ENCODE results near the gene CCNY. TPM values are rescaled to one million over a fixed set of nuclear protein-coding genes. Genes with fewer than 3 reads are reported as not detected.
A peak's percentile ranks its signal among the peaks of the same experiment; 100 is the strongest.

The CCNY gene
- total RNA-seq, 4 donors from 2014 or later = 22.4 to 35.1 (median 29.9) TPM

GRCh38 chr10:35606430-35606829 is 270.1 kb downstream of the CCNY start:
- peaks cover 49% of the 10 kb centered on the region for H3K27me3 ChIP-seq
- peaks cover 16% of the 10 kb centered on the region for H3K4me1 ChIP-seq
- H3K27ac ChIP-seq = no peak overlapping the region
- H3K4me3 ChIP-seq = no peak overlapping the region
- TF ChIP-seq POLR2AphosphoS5 (IDR thresholded peaks at IDR 0.05) = no peak
- no peak for TF ChIP-seq EP300 (IDR thresholded peaks at IDR 0.05)
- no peak for TF ChIP-seq POLR2A (IDR thresholded peaks at IDR 0.05)
- no peak for TF ChIP-seq CTCF (IDR thresholded peaks at IDR 0.05)
- H3K9me3 ChIP-seq = no peaks in the 10 kb centered on the region
- WGBS = 51% methylated on average over 6 of the region's 6 CpGs
- H3K36me3 ChIP-seq = no peaks in the 10 kb centered on the region
- no peak for DNase-seq (ENCODE audit: low spot score in 2 of 2)

GRCh38 chr10:35607475-35608327 is 271.4 kb downstream of the CCNY start:
- Histone ChIP-seq H3K4me1 (peaks cover 16% of the 10 kb centered on the region), H3K27me3 (peaks cover 42% of the 10 kb centered on the region), H3K4me3 (peak overlapping the region; percentile 55), H3K36me3 (no peaks in the 10 kb centered on the region), H3K27ac (no peak overlapping the region), H3K9me3 (no peaks in the 10 kb centered on the region)
- DNase-seq (ENCODE audit: low spot score in 2 of 2) = no peak
- WGBS = 19% methylated on average over 46 of the region's 78 CpGs
- TF ChIP-seq POLR2AphosphoS5 (IDR thresholded peaks at IDR 0.05) = no peak
- TF ChIP-seq POLR2A (IDR thresholded peaks at IDR 0.05) = no peak
- no peak for TF ChIP-seq CTCF (IDR thresholded peaks at IDR 0.05)

GRCh38 chr10:35608328-35608672 is 272.0 kb downstream of the CCNY start:
- no peak overlapping the region for H3K27ac ChIP-seq
- no peaks in the 10 kb centered on the region for H3K36me3 ChIP-seq
- no peaks in the 10 kb centered on the region for H3K9me3 ChIP-seq
- TF ChIP-seq POLR2AphosphoS5 (IDR thresholded peaks at IDR 0.05) (no peak), POLR2A (IDR thresholded peaks at IDR 0.05) (no peak), CTCF (IDR thresholded peaks at IDR 0.05) (no peak), EP300 (IDR thresholded peaks at IDR 0.05) (no peak)
- WGBS = 74% methylated on average over 6 of the region's 16 CpGs
- DNase-seq (ENCODE audit: low spot score in 2 of 2) = no peak
- H3K4me3 ChIP-seq = peak overlapping the region; percentile 55
- peaks cover 36% of the 10 kb centered on the region for H3K27me3 ChIP-seq
- H3K4me1 ChIP-seq = peaks cover 16% of the 10 kb centered on the region

- TF ChIP-seq POLR2A (IDR thresholded peaks at IDR 0.05) = no peak
- TF ChIP-seq POLR2AphosphoS5 (IDR thresholded peaks at IDR 0.05) = no peak
- TF ChIP-seq EP300 (IDR thresholded peaks at IDR 0.05) = no peak
- TF ChIP-seq CTCF (IDR thresholded peaks at IDR 0.05) = no peak
Observed at GRCh38 chr10:35611750-35612149, 275.4 kb downstream of the CCNY start.

GRCh38 chr10:35612385-35613106 is 276.2 kb downstream of the CCNY start:
- H3K9me3 ChIP-seq = no peaks in the 10 kb centered on the region
- H3K4me3 ChIP-seq = no peak overlapping the region
- H3K27me3 ChIP-seq = peaks cover 24% of the 10 kb centered on the region
- H3K27ac ChIP-seq = no peak overlapping the region
- peaks cover 10% of the 10 kb centered on the region for H3K4me1 ChIP-seq
- H3K36me3 ChIP-seq = no peaks in the 10 kb centered on the region
- 31% methylated on average over 6 of the region's 6 CpGs for WGBS
- TF ChIP-seq EP300 (IDR thresholded peaks at IDR 0.05) (no peak), POLR2AphosphoS5 (IDR thresholded peaks at IDR 0.05) (no peak), CTCF (IDR thresholded peaks at IDR 0.05) (no peak), POLR2A (IDR thresholded peaks at IDR 0.05) (no peak)
- no peak for DNase-seq (ENCODE audit: low spot score in 2 of 2)

More at GRCh38 chr10:35611750-35612149, 275.4 kb downstream of the CCNY start:
- Histone ChIP-seq H3K36me3 (no peaks in the 10 kb centered on the region), H3K27ac (no peak overlapping the region), H3K4me3 (no peak overlapping the region), H3K27me3 (peaks cover 27% of the 10 kb centered on the region), H3K4me1 (peaks cover 16% of the 10 kb centered on the region), H3K9me3 (no peaks in the 10 kb centered on the region)
- DNase-seq (ENCODE audit: low spot score in 2 of 2) = no peak
- WGBS = 88% methylated on average over 6 of the region's 6 CpGs

All from suprapubic skin (tissue), 4 donors.